Stomach smooth muscle (tissue), 2 donors: ENCODE results near the gene FXYD6.

ENCODE experiments used
- H3K27ac ChIP-seq: one replicate; pipeline ENCODE4 v1.7.0; 2013; ENCODE audit warnings: mild to moderate bottlenecking, low read length, inconsistent platforms
- H3K27me3 ChIP-seq, 2 donors: one replicate each; pipeline ENCODE4 v1.7.0; 2013; ENCODE audit warnings: low read length in 2 of 2; ENCODE audit not compliant: insufficient read depth in 2 of 2, control insufficient read depth in 1 of 2
- H3K36me3 ChIP-seq, 2 donors: one replicate each; pipeline ENCODE4 v1.7.0; 2013; ENCODE audit warnings: low read length in 2 of 2; ENCODE audit not compliant: control insufficient read depth in 2 of 2, insufficient read depth in 2 of 2
- H3K4me1 ChIP-seq: one replicate; pipeline ENCODE4 v1.7.0; 2013; ENCODE audit warnings: low read length; ENCODE audit not compliant: control insufficient read depth, insufficient read depth
- H3K4me3 ChIP-seq, 2 donors: one replicate each; pipeline ENCODE4 v1.7.0; 2013; ENCODE audit warnings: low read length in 2 of 2
- H3K9ac ChIP-seq, 2 donors: one replicate each; pipeline ENCODE4 v1.7.0; 2013; ENCODE audit warnings: low read length in 2 of 2, mild to moderate bottlenecking in 1 of 2
- H3K9me3 ChIP-seq, 2 donors: one replicate each; pipeline ENCODE4 v1.7.0; 2013; ENCODE audit warnings: low read length in 2 of 2; ENCODE audit not compliant: control insufficient read depth in 2 of 2
- donor health status: healthy.
- donor health status: Pancreatic carcinoma.

Gene FXYD6

DNA sequence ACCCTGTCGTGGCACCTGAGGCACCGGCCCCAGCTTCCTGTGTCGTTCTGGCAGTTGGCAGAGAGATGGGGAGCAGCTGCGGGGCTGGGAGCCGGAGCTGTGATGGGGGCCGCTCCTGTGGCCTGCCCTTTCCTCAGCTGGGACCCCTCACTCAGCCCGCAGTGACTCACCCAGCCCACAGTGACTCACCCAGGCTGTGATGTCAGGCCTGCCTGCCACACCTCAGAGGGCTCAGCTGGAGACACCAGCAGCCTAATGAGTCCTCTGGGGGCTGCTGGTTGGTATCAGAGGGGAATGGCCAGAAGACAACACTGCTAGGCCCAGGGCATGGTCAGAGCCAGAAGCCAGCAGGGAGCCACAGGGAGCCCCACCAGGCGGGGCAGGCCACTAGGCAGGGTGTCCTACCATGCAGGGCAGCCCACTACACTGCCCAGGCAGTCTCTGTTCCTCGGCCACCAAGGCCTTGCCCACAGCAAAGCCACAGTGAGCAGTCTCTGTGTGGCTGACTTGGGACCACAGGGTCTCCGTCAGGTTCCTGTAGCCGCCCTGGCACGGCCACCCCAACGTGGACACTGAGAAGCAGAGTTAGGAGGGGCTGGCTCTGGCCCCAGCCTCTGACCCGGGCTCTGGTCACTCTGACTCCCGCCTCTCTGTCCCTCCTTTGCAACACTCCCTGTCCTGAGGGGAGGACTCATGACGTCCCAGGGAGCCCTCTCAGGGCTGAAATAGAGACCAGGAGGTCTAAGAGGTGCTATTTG is 47.7 kb downstream of the FXYD6 start:
- H3K27me3 ChIP-seq = peaks cover 4 to 16% of the 10 kb centered on the region in 2 donors
- H3K9ac ChIP-seq = peak overlapping the region in 1 of 2 donors; percentile 36
- peaks cover 37% of the 10 kb centered on the region for H3K4me1 ChIP-seq
- H3K9me3 ChIP-seq = no peaks in the 10 kb centered on the region
- H3K27ac ChIP-seq = no peak overlapping the region
- H3K36me3 ChIP-seq = peaks cover 0 to 2% of the 10 kb centered on the region in 2 donors
- H3K4me3 ChIP-seq = no peak overlapping the region

DNA sequence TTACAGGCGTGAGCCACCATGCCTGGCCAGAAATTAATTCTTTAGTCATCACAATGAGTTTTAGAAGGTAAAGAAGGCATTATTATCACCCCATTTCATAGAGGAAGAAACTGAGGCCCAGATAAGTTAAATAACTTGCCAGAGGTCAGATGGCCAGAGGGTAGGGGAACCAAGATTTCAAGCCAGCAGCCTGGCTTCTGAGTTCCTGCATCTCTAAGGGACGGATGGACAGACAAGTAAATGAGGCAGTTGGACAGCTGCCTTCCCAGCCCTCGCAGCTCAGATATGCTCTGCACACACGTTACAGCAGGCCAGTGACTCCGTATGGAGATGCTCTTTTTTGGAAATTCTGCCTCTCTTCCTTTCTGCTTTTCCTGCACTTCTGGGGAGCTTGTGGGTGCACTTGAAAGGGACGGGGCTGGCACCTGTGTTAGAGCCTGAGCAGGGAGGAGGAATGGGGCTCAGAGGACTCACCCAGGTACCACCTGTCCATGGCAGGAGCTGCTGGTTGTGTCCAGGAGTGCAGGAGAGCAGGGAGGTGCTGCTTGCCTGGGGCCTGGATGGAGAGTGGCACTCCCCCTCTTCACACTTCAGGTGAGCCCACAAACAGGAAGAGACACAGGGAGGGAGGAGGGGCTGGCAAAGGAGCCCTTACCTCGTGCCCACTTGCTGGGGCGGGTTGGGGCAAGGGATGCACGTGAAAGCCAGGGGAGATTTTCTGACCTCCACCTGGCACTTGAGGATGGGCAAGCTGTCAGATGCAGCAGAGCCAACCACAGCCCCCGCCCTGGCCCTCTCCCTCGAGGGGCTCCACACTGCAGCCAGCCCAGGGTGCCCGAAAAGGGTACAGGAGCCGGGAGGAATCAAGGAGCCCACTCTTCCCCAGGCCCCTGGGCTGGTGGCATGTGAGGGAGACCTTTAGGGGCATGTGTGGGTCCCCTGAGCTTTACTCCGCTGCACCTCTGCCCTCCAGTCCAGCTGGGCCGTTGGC is 48.6 kb downstream of the FXYD6 start:
- Histone ChIP-seq H3K4me3 (no peak overlapping the region), H3K27me3 (peaks cover 4 to 13% of the 10 kb centered on the region in 2 donors), H3K9me3 (no peaks in the 10 kb centered on the region), H3K27ac (no peak overlapping the region), H3K9ac (no peak overlapping the region), H3K4me1 (peaks cover 37% of the 10 kb centered on the region), H3K36me3 (peaks cover 0 to 2% of the 10 kb centered on the region in 2 donors)

DNA sequence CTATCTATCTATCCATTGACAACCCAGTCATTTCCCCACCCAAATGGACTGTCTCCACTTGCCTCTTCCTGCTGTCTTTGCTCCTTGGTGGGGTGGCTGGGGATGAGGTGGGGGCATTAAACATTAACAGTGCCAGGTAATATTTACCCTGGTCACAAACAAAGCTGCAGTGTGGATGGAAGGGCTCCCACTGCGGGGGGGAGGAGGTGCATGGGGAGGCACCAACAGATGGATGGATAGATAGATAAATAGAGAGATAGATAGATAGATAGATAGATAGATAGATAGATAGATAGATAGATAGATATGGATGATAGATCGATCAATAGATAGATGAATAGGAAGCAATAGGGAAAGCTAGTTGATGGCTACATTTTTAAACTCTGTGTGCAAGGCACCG is 49.6 kb downstream of the FXYD6 start:
- peaks cover 4 to 19% of the 10 kb centered on the region in 2 donors for H3K27me3 ChIP-seq
- no peak overlapping the region for H3K4me3 ChIP-seq
- H3K27ac ChIP-seq = no peak overlapping the region
- H3K4me1 ChIP-seq = peaks cover 42% of the 10 kb centered on the region
- H3K36me3 ChIP-seq = no peaks in the 10 kb centered on the region
- H3K9me3 ChIP-seq = no peaks in the 10 kb centered on the region
- no peak overlapping the region for H3K9ac ChIP-seq

DNA sequence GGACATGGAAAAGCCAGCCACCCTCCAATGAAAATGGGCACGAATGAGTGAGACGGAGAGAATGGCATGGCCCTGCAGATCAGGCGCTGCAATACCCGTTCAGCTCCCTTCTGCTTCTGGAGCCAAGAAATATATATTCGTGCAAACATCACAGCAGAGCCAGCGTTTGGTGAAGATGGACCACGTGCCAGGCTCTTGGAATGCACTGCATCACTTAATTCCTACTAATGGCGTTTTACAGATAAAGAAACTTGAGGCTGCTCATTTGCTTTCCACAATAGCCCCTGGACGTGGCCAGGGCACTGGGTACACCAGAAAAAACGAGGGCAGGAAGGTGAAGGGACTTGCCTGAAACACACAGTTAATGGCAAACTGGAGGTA is 50.3 kb downstream of the FXYD6 start:
- no peak overlapping the region for H3K4me3 ChIP-seq
- peaks cover 4 to 14% of the 10 kb centered on the region in 2 donors for H3K27me3 ChIP-seq
- H3K27ac ChIP-seq = no peak overlapping the region
- no peak overlapping the region for H3K9ac ChIP-seq
- H3K9me3 ChIP-seq = no peaks in the 10 kb centered on the region
- H3K36me3 ChIP-seq = no peaks in the 10 kb centered on the region
- peaks cover 43% of the 10 kb centered on the region for H3K4me1 ChIP-seq

DNA sequence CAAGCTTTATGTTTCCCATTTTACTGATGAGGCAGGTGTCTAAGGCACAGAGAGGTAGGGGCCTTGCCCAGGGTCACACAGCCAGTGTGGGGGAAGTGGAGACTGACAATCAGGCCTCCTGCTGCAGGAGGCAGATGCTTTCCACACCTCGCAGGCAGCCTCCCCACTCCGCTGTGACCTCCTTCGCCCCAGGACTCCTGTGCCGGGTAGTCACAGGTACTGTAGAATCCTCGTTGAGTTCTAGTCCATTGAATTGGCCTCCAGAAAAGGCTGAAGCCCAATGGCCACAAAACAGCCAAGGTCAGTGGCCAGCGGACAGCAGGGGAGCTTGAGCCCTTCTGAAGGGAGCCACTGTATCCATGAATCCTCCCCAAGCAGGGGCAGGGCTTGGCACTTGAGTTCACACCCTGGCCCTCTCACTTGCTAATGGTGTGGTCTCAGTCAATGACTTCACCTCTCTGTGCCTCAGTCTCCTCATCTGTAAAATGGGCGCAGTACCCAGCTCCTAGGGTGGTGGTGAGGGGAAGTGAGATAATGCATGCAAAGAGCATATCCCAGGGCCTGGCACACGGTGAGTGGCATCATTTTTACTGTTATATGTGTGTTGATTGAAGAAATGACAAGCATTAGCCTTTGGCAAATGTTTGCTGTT is 50.8 kb downstream of the FXYD6 start:
- no peak overlapping the region for H3K4me3 ChIP-seq
- H3K4me1 ChIP-seq = peaks cover 43% of the 10 kb centered on the region
- peak overlapping the region; percentile 18 for H3K27ac ChIP-seq
- H3K9me3 ChIP-seq = no peaks in the 10 kb centered on the region
- no peaks in the 10 kb centered on the region for H3K36me3 ChIP-seq
- H3K9ac ChIP-seq = no peak overlapping the region
- peaks cover 4 to 10% of the 10 kb centered on the region in 2 donors for H3K27me3 ChIP-seq

DNA sequence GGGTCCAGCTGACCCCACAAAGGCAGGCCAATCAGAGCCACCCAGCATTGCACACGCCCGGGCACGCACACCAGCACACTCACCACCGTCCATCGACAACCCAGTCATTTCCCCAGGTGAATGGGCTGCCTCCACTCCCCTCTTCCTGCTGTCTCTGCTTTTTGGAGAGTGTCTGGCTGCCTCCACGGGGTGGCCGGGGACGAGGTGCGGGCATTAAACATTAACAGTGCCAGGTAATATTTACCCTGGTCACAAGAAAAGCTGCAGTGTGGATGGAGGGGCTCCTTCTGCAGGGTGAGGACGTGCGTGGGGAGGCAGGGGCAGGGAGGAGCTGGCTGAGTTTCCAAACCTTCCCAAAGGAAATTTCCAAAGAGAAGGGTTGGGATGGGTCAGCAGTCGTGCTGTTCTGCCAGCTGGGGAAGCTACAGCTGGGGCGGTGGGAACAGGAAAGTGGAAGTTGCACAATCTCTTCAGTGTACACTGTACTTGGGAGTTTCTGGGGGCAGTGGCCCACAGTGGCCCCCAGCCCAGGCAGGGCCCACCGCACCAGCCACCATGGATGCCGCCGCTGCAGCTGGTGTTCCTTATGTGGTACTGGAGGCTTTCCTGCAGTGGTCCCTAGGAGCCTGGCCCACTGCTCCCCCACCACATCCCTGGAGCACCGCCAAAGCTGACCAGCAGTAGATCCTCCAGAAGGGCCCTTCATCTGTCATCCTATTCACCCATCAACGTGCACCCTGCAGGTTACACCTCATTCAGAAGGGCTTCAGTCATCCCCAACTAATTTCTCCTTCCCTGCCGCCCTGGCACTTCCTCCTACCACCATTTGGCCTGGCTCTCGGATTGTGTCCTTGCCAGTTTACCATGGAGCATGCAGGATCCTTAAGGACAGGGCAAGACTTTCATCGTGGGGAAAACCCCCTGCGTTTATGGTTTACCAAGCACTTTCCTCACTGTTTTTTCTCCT is 51.6 kb downstream of the FXYD6 start, which contains the start of gene FXYD2:
Gene FXYD2, minus strand, starts transcription at position 174 of the 967 bp plus-strand sequence. Its CDS starts 66 bp downstream, at position 108.
- Histone ChIP-seq H3K9ac (peak within 1 kb of the TSS in 1 of 2 donors; percentile 38), H3K9me3 (no peaks in the 10 kb centered on the region), H3K4me1 (peaks cover 43% of the 10 kb centered on the region), H3K4me3 (peak within 1 kb of the TSS in 1 of 2 donors; percentile 8), H3K27me3 (peaks cover 2 to 5% of the 10 kb centered on the region in 2 donors), H3K36me3 (no peaks in the 10 kb centered on the region), H3K27ac (peak within 1 kb of the TSS; percentile 53)

DNA sequence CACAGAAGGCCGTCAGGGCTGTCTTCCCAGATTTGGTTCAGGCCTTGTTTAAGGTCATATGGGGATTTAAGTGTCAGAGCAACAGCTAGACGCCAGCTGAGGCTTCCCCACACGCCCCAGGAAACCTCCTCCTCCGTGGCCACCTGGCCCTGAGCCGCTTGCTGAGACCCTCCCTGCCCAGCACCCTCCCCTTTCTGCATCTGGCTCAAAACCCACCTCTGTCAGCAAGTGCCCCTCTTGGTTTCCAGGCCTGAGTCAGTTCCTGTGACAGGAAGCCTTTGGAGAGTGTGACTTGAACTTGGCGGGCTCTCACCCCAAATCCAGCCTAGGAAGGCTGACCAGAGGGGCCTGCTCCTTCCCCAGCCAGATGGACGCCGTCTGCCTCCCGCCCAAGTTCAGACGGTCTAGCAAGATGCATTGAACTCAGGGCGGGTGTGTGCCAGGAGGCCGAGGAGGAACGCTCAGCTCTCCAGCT is 52.5 kb downstream of the FXYD6 start:
- H3K27me3 ChIP-seq = peaks cover 2 to 5% of the 10 kb centered on the region in 2 donors
- peak overlapping the region in 1 of 2 donors; percentile 38 for H3K9ac ChIP-seq
- peak overlapping the region; percentile 53 for H3K27ac ChIP-seq
- no peaks in the 10 kb centered on the region for H3K9me3 ChIP-seq
- H3K4me1 ChIP-seq = peaks cover 45% of the 10 kb centered on the region
- no peak overlapping the region for H3K4me3 ChIP-seq
- H3K36me3 ChIP-seq = no peaks in the 10 kb centered on the region

DNA sequence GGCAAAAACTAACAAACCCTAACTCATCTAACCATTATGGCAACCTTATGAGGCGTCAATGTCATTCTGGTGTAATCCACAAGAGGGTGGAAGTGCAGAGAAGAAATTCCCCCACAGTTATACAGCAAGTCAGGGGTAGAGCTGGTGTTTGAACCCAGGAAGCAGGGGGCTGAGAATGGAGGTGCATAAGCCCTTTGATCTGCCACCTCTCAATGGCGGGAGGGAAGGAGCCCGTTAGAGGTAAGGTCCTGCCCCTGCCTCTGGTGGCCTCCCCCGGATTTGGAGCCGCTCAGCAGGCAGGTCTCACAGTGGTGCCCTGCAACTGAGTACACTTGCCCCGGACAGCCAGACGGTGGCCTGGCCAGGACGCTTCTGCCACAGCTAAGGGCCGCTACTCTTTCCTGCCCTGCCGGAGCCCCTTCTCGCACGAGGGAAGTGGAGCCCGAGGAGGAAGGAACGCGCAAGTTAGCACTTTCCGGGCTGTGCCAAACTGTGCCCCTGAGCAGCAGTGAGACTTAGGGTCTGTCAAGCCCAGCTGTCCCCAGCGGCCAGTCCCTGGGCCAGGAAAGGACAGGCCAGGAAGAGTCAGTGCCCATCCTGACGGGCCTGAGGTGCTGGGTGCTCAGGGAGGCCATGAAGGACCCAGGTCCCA is 53.0 kb downstream of the FXYD6 start:
- peaks cover 39% of the 10 kb centered on the region for H3K4me1 ChIP-seq
- H3K4me3 ChIP-seq = no peak overlapping the region
- H3K9me3 ChIP-seq = no peaks in the 10 kb centered on the region
- H3K27ac ChIP-seq = peak overlapping the region; percentile 53
- peaks cover 0 to 5% of the 10 kb centered on the region in 2 donors for H3K27me3 ChIP-seq
- H3K9ac ChIP-seq = peak overlapping the region in 1 of 2 donors; percentile 38
- H3K36me3 ChIP-seq = no peaks in the 10 kb centered on the region
